ENCODE results near the gene ANKRD55. TPM values are rescaled to one million over a fixed set of nuclear protein-coding genes. Genes with fewer than 3 reads are reported as not detected.
A peak's percentile ranks its signal among the peaks of the same experiment; 100 is the strongest.
"Not testable (repeated sequence)": the region's sequence is repeated elsewhere in the genome, so short reads cannot be mapped to it uniquely, and the experiment has no call there.

The ANKRD55 gene
- total RNA-seq, 2 donors from 2014 or later: 0.29 TPM; not detected in 1

- intact Hi-C loops (cut with DNase I); DNase-seq; ATAC-seq: not testable (repeated sequence)
Observed at GRCh38 chr5:56257763-56258529, 24.8 kb upstream of the ANKRD55 start.

- DNase-seq (no peak), ATAC-seq (no peak)
- intact Hi-C loops (cut with DNase I): no loop called here
Observed at GRCh38 chr5:56257010-56257409, 23.9 kb upstream of the ANKRD55 start.

DNA sequence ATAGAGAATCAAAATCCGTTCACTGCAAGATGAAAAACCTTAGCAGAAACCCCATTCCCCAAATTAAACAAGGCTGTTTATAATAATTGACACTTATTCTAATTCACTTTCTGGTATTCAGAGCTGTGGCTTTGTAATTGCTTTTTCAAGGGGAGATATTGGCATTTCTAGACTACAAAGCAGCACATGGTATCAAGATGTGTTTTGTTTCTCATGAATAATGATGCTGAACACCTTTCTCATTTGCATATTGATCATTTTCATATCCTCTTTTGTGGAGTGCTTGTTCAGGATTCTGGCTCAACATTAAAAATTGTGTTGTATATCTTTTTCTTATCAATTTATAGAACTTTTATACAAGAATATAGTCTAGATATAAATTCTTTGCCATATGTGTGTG lies 22.4 kb upstream of the ANKRD55 start:
- no peak for ATAC-seq
- intact Hi-C loops (cut with DNase I): no loop called here
- DNase-seq: no peak

- no peak for DNase-seq
- no peak for ATAC-seq
- intact Hi-C loops (cut with DNase I): no loop called here
Observed at GRCh38 chr5:56253924-56254323, 20.8 kb upstream of the ANKRD55 start.

DNA sequence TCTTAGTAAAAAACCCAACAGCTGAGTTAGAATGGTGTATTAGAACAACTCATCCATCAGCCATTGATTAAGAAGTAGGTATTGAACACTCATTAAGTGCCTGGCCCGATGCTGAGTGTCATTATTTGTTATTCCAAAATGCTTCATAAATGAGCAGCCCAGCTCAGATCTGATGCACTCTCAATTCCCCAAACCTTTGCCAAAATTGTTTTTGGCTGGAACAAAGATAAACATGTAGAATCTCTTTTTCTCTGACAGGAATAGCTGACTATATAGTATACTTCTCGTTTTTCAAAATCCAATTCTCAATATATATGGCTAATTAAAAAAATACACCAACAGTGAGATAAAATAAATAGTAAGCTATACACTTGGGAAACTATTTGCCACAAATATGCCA lies 20.0 kb upstream of the ANKRD55 start:
- DNase-seq: no peak
- intact Hi-C loops (cut with DNase I): no loop called here
- ATAC-seq: no peak

- DNase-seq (no peak), ATAC-seq (peak in 1 of 2 donors; percentile 42)
- intact Hi-C loops (cut with DNase I): no loop called here
Observed at GRCh38 chr5:56251918-56252553, 18.9 kb upstream of the ANKRD55 start.

GRCh38 chr5:56251440-56251839 lies 18.3 kb upstream of the ANKRD55 start:
- no peak for ATAC-seq
- intact Hi-C loops (cut with DNase I): no loop called here
- DNase-seq: no peak

GRCh38 chr5:56250011-56250410 lies 16.9 kb upstream of the ANKRD55 start:
- intact Hi-C loops (cut with DNase I): no loop called here
- DNase-seq (no peak), ATAC-seq (no peak)

- DNase-seq; intact Hi-C loops (cut with DNase I); ATAC-seq: not testable (repeated sequence)
Observed at GRCh38 chr5:56249085-56249484, 16.0 kb upstream of the ANKRD55 start.

DNA sequence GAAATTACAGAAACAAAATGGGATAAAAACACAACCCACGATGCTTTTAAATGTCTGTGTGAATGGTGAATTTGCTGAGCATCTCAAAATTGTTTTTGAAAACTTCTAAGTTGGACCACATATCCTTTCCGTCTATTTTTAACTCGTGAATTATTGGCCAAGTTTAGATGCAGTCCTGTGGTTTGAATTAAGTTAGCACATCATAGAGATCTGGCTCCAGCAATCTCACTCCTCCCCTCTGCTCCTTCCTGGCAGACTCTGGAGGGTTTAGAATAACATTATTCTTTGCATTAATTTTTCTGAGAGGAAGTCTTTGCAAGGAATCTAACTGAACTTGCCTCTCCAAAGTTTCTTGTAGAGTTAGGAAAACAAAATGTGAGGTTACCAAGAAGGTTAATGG lies 14.5 kb upstream of the ANKRD55 start:
- no peak for DNase-seq
- intact Hi-C loops (cut with DNase I): no loop called here
- no peak for ATAC-seq

DNA sequence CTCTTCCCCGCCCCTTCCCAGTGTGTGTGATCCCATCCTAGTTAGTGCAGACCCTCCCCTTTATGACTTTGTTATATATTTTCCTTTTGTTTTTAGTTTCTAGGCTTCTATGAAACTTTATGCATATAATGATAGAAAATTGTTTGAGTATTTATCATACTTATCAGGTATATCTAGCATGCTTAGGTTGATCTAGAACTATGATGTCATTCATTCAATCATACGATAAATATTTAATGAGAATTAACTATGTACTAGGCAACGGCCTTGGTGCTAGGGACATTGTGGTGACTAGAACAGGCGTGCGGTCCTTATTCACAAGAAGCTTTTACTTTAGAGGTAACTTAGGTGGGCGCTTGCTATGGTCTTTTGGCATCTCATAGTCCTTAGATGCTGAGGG lies 13.6 kb upstream of the ANKRD55 start:
- ATAC-seq (no peak), DNase-seq (no peak)
- intact Hi-C loops (cut with DNase I): no loop called here

- intact Hi-C loops (cut with DNase I): no loop called here
- DNase-seq: no peak
- ATAC-seq: no peak
Observed at GRCh38 chr5:56245481-56245880, 12.4 kb upstream of the ANKRD55 start.

GRCh38 chr5:56244627-56245026 lies 11.5 kb upstream of the ANKRD55 start:
- ATAC-seq (no peak), DNase-seq (no peak)
- intact Hi-C loops (cut with DNase I): no loop called here

- ATAC-seq; intact Hi-C loops (cut with DNase I); DNase-seq: not testable (repeated sequence)
Observed at GRCh38 chr5:56242271-56242670, 9.1 kb upstream of the ANKRD55 start.

DNA sequence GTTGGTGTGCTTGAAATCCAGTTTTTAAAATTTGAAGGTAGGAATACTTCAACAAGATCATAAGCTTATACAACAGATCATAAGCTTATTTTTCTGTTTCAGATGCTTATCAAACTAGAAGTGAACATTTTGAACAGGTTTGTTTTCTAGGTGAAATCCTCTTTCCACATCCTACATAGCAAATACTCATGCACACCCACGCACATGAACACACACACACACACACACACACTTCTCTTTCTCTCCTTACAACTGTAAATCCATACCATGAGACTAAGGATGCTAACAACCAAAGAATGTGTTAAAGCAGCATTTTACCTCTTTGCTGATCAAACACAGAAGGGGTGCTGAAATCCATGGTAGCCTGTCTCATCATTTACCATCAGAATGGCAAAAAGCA lies 592 bp downstream of the ANKRD55 start:
- DNase-seq: no peak
- ATAC-seq: no peak
- intact Hi-C loops (cut with DNase I): no loop called here

- DNase-seq (no peak), ATAC-seq (no peak)
- intact Hi-C loops (cut with DNase I): no loop called here
Observed at GRCh38 chr5:56230576-56230975, 2.6 kb downstream of the ANKRD55 start.

GRCh38 chr5:56229111-56229510 lies 4.0 kb downstream of the ANKRD55 start:
- no peak for ATAC-seq
- no peak for DNase-seq
- intact Hi-C loops (cut with DNase I): no loop called here

DNA sequence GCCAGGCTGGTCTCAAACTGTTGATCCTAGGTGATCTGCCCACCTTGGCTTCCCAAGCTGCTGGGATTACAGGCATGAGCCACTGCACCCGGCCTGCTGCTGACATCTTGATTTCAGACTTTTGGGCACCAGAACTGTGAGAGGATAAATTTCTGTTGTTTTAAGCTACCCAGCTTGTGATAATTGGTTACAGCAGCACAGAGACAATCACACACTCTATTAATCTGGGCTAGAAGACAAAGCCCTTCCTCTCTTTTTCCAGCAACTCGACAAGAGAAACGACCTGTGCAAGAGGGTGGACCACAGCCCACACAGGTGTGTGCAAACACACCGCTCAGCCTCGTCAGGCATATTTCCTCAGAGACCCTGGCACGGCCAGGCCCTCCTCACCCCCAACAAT lies 4.5 kb downstream of the ANKRD55 start:
- ATAC-seq: no peak
- intact Hi-C loops (cut with DNase I): no loop called here
- DNase-seq: no peak

DNA sequence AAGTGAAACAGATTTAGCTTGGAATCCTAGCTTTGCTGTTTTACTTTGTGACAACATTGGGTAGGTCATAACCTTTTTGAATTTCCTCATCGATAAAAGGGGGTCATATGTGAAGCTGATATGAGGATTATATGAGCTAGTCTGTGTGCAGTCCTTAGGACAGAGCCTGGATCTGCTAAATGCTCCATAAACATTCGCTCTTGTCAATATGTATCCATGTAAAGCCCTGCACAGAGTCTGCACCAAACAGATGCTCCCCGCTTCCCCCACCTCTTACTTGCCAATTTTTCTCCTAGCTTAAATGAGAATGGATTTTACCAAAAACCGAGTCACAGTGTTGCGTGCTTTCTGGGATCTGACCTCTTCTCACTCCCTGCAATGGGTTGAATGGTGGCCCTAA lies 5.4 kb downstream of the ANKRD55 start:
- ATAC-seq (no peak), DNase-seq (no peak)
- intact Hi-C loops (cut with DNase I): no loop called here

- ATAC-seq; intact Hi-C loops (cut with DNase I); DNase-seq: not testable (repeated sequence)
Observed at GRCh38 chr5:56223298-56223697, 9.8 kb downstream of the ANKRD55 start.

DNA sequence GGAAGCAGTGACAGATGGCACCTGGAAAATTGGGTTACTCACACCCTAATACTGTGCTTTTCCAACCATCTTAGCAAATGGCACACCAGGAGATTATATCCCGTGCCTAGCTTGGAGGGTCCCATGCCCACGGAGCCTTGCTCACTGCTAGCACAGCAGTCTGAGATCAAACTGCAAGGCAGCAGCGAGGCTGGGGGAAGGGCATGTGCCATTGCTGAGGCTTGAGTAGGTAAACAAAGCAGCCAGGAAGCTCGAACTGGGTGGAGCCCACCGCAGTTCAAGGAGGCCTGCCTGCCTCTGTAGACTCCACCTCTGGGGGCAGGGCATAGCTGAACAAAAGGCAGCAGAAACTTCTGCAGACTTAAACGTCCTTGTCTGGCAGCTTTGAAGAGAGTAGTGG lies 11.5 kb downstream of the ANKRD55 start:
- intact Hi-C loops (cut with DNase I); DNase-seq; ATAC-seq: not testable (repeated sequence)

All from left cardiac atrium (tissue), 4 donors.